Breast epithelium (tissue), 4 donors: ENCODE data around the gene MED29. TPM values are rescaled to one million over a fixed set of nuclear protein-coding genes. Genes with fewer than 3 reads are reported as not detected.

ENCODE experiments used
- DNase-seq, 2 donors: peaks; one replicate each; pipeline ENCODE4 v3.0.0-alpha.2; 2019; ENCODE audit warnings: low spot score in 2 of 2
- H3K27ac ChIP-seq, 2 donors: fragments of 200-600 bp; sonication (generic) in 1 of 2; one replicate each; pipeline ENCODE4 v1.5.1; 2016 to 2019; ENCODE audit warnings: mild to moderate bottlenecking in 1 of 2
- H3K27me3 ChIP-seq, 2 donors: fragments of 200-600 bp; sonication (generic) in 1 of 2; one replicate each; pipeline versions ENCODE4 v1.5.1 to v1.6.0; 2017 to 2019; ENCODE audit warnings: control low read depth in 1 of 2, mild to moderate bottlenecking in 1 of 2
- H3K36me3 ChIP-seq: fragments of 200-600 bp; one replicate; pipeline ENCODE4 v1.5.1; 2019
- H3K4me1 ChIP-seq, 2 donors: fragments of 200-600 bp; sonication (generic); one replicate each; pipeline ENCODE4 v1.5.1; 2016 to 2019; ENCODE audit warnings: control low read depth in 1 of 2
- H3K4me3 ChIP-seq, 3 donors: fragments of 200-600 bp; sonication (generic); 1 replicate in 2 of 3; 2 replicates in 1 of 3; pipeline ENCODE4 v1.5.1; 2016 to 2019; ENCODE audit warnings: mild to moderate bottlenecking in 3 of 3, moderate library complexity in 2 of 3
- H3K9me3 ChIP-seq, 2 donors: fragments of 200-600 bp; sonication (generic) in 1 of 2; one replicate each; pipeline ENCODE4 v1.5.1; 2016 to 2019; ENCODE audit warnings: control low read depth in 1 of 2
- POLR2A ChIP-seq: fragments of 450-650 bp; IDR thresholded peaks from one replicate; pipeline ENCODE4 v1.6.1; 2016; ENCODE audit warnings: antibody characterized with exemption, mild to moderate bottlenecking, moderate library complexity
- POLR2AphosphoS5 ChIP-seq, 3 donors: sonication (generic); formaldehyde crosslinking; IDR thresholded peaks; one replicate each; pipeline ENCODE4 v1.6.1; 2017; ENCODE audit warnings: antibody characterized with exemption in 3 of 3
- intact Hi-C: fragments of 100-400 bp; cut with DNase I; formaldehyde crosslinking; loops from one replicate; pipeline ENCODE4 v1.15.1; 2023; ENCODE audit warnings: low total_unique reads
- total RNA-seq, 3 donors: library from RNA; depleted of rRNA; stranded (reverse); fragments of >200 nt; gene quantifications; one replicate each; pipeline ENCODE4 v1.1.0, GENCODE V29; 2016
- TF ChIP-seq, protein P1 (sequence below), 3 donors: fragments of 450-650 bp; IDR thresholded peaks; one replicate each; pipeline ENCODE4 v1.5.1; 2016 to 2017; ENCODE audit warnings: antibody characterized with exemption in 3 of 3, mild to moderate bottlenecking in 3 of 3, moderate library complexity in 3 of 3

Gene MED29
- total RNA-seq, 3 donors from 2014 or later = 36.6 to 49.5 (median 47.3) TPM

DNA sequence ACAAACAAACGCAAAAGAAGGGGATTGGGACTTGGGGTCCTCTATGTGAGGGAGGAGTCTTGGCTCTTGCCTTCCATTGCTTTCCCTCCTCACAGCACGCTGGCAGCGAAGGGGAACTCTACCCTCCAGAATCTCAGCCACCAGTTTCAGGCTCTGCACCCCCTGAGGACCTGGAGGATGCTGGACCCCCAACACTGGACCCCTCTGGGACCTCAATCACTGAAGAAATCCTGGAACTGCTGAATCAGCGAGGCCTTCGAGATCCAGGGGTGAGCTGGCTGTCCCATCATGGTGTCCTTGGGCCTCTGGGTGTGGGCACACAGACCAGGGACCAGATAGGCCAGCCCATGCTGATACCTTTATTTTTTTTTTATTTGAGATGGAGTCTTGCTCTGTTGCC is 30.8 kb downstream of the MED29 start:
- TF ChIP-seq, protein P1, sequence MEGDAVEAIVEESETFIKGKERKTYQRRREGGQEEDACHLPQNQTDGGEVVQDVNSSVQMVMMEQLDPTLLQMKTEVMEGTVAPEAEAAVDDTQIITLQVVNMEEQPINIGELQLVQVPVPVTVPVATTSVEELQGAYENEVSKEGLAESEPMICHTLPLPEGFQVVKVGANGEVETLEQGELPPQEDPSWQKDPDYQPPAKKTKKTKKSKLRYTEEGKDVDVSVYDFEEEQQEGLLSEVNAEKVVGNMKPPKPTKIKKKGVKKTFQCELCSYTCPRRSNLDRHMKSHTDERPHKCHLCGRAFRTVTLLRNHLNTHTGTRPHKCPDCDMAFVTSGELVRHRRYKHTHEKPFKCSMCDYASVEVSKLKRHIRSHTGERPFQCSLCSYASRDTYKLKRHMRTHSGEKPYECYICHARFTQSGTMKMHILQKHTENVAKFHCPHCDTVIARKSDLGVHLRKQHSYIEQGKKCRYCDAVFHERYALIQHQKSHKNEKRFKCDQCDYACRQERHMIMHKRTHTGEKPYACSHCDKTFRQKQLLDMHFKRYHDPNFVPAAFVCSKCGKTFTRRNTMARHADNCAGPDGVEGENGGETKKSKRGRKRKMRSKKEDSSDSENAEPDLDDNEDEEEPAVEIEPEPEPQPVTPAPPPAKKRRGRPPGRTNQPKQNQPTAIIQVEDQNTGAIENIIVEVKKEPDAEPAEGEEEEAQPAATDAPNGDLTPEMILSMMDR (IDR thresholded peaks at IDR 0.05) = no peak
- TF ChIP-seq POLR2A (no peak), POLR2AphosphoS5 (IDR thresholded peaks at IDR 0.05) (no peak)
- Histone ChIP-seq H3K27me3 (no peaks in the 10 kb centered on the region), H3K4me1 (no peaks in the 10 kb centered on the region), H3K36me3 (no peaks in the 10 kb centered on the region), H3K27ac (no peak overlapping the region), H3K9me3 (no peaks in the 10 kb centered on the region), H3K4me3 (no peak overlapping the region)
- DNase-seq = no peak
- intact Hi-C loops = no loop called here

DNA sequence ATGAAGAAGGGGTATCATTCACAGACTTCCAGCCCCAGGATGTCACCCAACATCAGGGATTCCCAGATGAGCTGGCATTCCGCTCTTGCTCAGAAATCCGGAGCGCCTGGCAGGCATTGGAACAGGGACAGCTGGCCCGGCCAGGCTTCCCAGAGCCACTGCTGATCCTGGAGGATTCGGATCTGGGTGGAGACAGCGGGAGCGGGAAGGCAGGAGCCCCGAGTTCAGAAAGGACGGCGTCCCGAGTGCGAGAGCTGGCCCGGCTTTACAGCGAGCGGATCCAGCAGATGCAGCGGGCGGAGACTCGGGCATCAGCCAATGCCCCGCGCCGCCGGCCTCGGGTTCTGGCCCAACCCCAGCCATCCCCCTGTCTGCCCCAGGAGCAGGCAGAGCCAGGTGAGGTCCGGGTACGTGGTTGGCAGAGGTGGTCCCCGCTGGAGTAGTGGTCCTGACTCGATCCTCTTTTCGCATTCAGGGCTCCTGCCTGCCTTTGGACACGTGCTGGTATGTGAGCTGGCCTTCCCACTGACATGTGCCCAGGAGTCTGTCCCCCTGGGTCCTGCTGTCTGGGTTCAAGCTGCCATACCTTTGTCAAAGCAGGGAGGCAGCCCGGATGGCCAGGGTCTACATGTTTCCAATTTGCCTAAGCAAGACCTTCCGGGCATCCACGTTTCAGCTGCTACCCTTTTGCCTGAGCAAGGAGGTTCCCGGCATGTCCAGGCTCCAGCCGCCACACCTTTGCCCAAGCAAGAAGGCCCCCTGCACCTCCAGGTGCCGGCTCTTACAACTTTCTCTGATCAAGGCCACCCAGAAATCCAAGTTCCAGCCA is 32.3 kb downstream of the MED29 start:
- Histone ChIP-seq H3K27me3 (no peaks in the 10 kb centered on the region), H3K27ac (peak overlapping the region in 1 of 2 donors; percentile 25), H3K4me1 (peaks cover 0 to under 1% of the 10 kb centered on the region in 2 donors), H3K9me3 (no peaks in the 10 kb centered on the region), H3K36me3 (no peaks in the 10 kb centered on the region), H3K4me3 (no peak overlapping the region)
- TF ChIP-seq POLR2A (no peak), POLR2AphosphoS5 (IDR thresholded peaks at IDR 0.05) (no peak)
- TF ChIP-seq, protein P1 (IDR thresholded peaks at IDR 0.05) = no peak
- intact Hi-C loops = no loop called here
- DNase-seq = no peak

- Histone ChIP-seq H3K27ac (no peak overlapping the region), H3K9me3 (no peaks in the 10 kb centered on the region), H3K4me3 (no peak overlapping the region), H3K4me1 (peaks cover 0 to 5% of the 10 kb centered on the region in 2 donors), H3K36me3 (no peaks in the 10 kb centered on the region), H3K27me3 (no peaks in the 10 kb centered on the region)
- intact Hi-C loops = no loop called here
- no peak for DNase-seq
- TF ChIP-seq, protein P1 (IDR thresholded peaks at IDR 0.05) = no peak
- TF ChIP-seq POLR2AphosphoS5 (IDR thresholded peaks at IDR 0.05) (no peak), POLR2A (no peak)
Observed at GRCh38 chr19:39424934-39425333, 33.8 kb downstream of the MED29 start.

DNA sequence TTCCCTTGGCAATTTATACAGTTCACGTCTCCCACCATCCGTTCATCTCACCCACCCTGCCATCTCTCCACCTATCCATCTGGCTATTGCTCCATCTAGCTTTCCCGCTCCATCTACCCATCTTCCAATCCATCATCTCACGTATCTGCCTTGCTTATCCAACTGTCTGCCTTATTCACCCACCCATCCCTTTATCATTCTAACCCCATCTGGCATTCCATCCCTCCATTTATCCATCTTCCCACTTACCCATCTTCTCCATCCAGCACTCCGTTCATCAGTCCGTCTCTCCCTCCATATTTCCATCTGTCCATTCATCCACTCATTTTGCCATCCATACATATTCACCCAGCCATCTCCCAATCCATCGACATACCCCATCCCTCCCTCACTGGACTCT is 34.6 kb downstream of the MED29 start:
- intact Hi-C loops = no loop called here
- TF ChIP-seq, protein P1 (IDR thresholded peaks at IDR 0.05) = no peak
- no peak for TF ChIP-seq POLR2AphosphoS5 (IDR thresholded peaks at IDR 0.05)
- no peak for TF ChIP-seq POLR2A

GRCh38 chr19:39426170-39426569 is 35.0 kb downstream of the MED29 start:
- TF ChIP-seq POLR2AphosphoS5 (IDR thresholded peaks at IDR 0.05) (no peak), POLR2A (no peak)
- TF ChIP-seq, protein P1 (IDR thresholded peaks at IDR 0.05) = no peak
- no peaks in the 10 kb centered on the region for H3K27me3 ChIP-seq
- DNase-seq = no peak
- peaks cover 0 to 5% of the 10 kb centered on the region in 2 donors for H3K4me1 ChIP-seq
- H3K27ac ChIP-seq = no peak overlapping the region
- intact Hi-C loops = no loop called here
- no peak overlapping the region for H3K4me3 ChIP-seq
- H3K36me3 ChIP-seq = no peaks in the 10 kb centered on the region
- H3K9me3 ChIP-seq = no peaks in the 10 kb centered on the region

More for the DNA sequence above, 34.6 kb downstream of the MED29 start:
- Histone ChIP-seq H3K36me3 (no peaks in the 10 kb centered on the region), H3K4me3 (no peak overlapping the region), H3K27ac (no peak overlapping the region), H3K4me1 (peaks cover 0 to 5% of the 10 kb centered on the region in 2 donors), H3K9me3 (no peaks in the 10 kb centered on the region), H3K27me3 (no peaks in the 10 kb centered on the region)
- DNase-seq = no peak
